ENCODE data around the gene LINS1. TPM values are rescaled to one million over a fixed set of nuclear protein-coding genes. Genes with fewer than 3 reads are reported as not detected.

The LINS1 gene
- total RNA-seq (2021) (16.1 and 17.3 TPM in 2 replicates), Bru-seq, nascent RNA (percentile 81 among the genes with signal in this experiment), BruChase-seq, experiment 1, labeled RNA remaining after a 2-hour chase (percentile 78 among the genes with signal in this experiment), BruChase-seq, experiment 2, labeled RNA remaining after a 6-hour chase (percentile 60 among the genes with signal in this experiment)
- long read RNA-seq, full-length matches to known transcripts = 16 of 45 reads
- long read RNA-seq, partial matches to known transcripts = 0 of 45 reads
- long read RNA-seq, other reads (novel, unspliced or antisense) = 29 of 45 reads

- no peaks in the 10 kb centered on the region for H3K36me3 ChIP-seq (ENCODE audit: insufficient read depth, low read length, poor library complexity, severe bottlenecking)
- peak within 1 kb of the TSS; percentile 75 for H3K27ac ChIP-seq (ENCODE audit: low read depth, low read length, poor library complexity, severe bottlenecking)
- POLR2A ChIA-PET (ENCODE audit: low non-redundant PET) = no interaction called here
- peaks cover 8% of the 10 kb centered on the region for H3K4me1 ChIP-seq (ENCODE audit: insufficient read depth, low read length, poor library complexity, severe bottlenecking)
- DNase-seq (ENCODE audit: low spot score) = peak; percentile 100
- H3K4me3 ChIP-seq (ENCODE audit: low read depth, low read length, poor library complexity, severe bottlenecking) = peak within 1 kb of the TSS; percentile 72
- CTCF ChIA-PET = interaction anchor here (0.6 to 1.0 kb wide), 3 partner anchors 253 to 688 kb away, joined by 3 to 8 read pairs (median 4); partner anchors contain the start of gene ADAMTS17
- intact Hi-C loops (cut with micrococcal nuclease; ENCODE audit: unreplicated experiment) = no loop called here
- no TSS peak for BruUV-seq (replicated peaks)
- no peaks in the 10 kb centered on the region for H3K9me3 ChIP-seq (ENCODE audit: low read depth, low read length, poor library complexity, severe bottlenecking)
- H3K27me3 ChIP-seq (replicated peaks; ENCODE audit: insufficient read depth, low read depth, low read length, poor library complexity) = no peaks in the 10 kb centered on the region
- TF ChIP-seq EZH2 (IDR thresholded peaks at IDR 0.05; ENCODE audit: borderline replicate concordance, low read depth, low read length, poor library complexity, severe bottlenecking) (no peak), CTCF (conservative IDR thresholded peaks at IDR 0.05; ENCODE audit: low read depth, low read length) (no peak)
Observed at GRCh38 chr15:100602064-100602822, at the start of gene LINS1, which contains the start of gene ASB7. TSS of gene LINS1 (minus strand) at chr15:100602184. CDS start at chr15:100580842, 21,342 bp downstream. TSS of gene ASB7 (plus strand) at chr15:100602589. CDS start at chr15:100612217, 9,628 bp downstream.

- Histone ChIP-seq H3K27ac (ENCODE audit: low read depth, low read length, poor library complexity, severe bottlenecking) (no peak overlapping the region), H3K4me1 (ENCODE audit: insufficient read depth, low read length, poor library complexity, severe bottlenecking) (no peaks in the 10 kb centered on the region), H3K36me3 (ENCODE audit: insufficient read depth, low read length, poor library complexity, severe bottlenecking) (no peaks in the 10 kb centered on the region), H3K9me3 (ENCODE audit: low read depth, low read length, poor library complexity, severe bottlenecking) (no peaks in the 10 kb centered on the region), H3K27me3 (replicated peaks; ENCODE audit: insufficient read depth, low read depth, low read length, poor library complexity) (no peaks in the 10 kb centered on the region), H3K4me3 (ENCODE audit: low read depth, low read length, poor library complexity, severe bottlenecking) (no peak overlapping the region)
- TF ChIP-seq CTCF (conservative IDR thresholded peaks at IDR 0.05; ENCODE audit: low read depth, low read length) (no peak), EZH2 (IDR thresholded peaks at IDR 0.05; ENCODE audit: borderline replicate concordance, low read depth, low read length, poor library complexity, severe bottlenecking) (no peak)
- ChIA-PET CTCF (no interaction called here), POLR2A (ENCODE audit: low non-redundant PET) (no interaction called here)
- peak; percentile 40 for DNase-seq (ENCODE audit: low spot score)
- BruUV-seq (replicated peaks) = no TSS peak
- intact Hi-C loops (cut with micrococcal nuclease; ENCODE audit: unreplicated experiment) = no loop called here
Observed at GRCh38 chr15:100651253-100651652, 49.3 kb upstream of the LINS1 start.

- DNase-seq (ENCODE audit: low spot score) = no peak
- POLR2A ChIA-PET (ENCODE audit: low non-redundant PET) = no interaction called here
- no peaks in the 10 kb centered on the region for H3K4me1 ChIP-seq (ENCODE audit: insufficient read depth, low read length, poor library complexity, severe bottlenecking)
- BruUV-seq (replicated peaks) = no TSS peak
- no peak for TF ChIP-seq EZH2 (IDR thresholded peaks at IDR 0.05; ENCODE audit: borderline replicate concordance, low read depth, low read length, poor library complexity, severe bottlenecking)
- TF ChIP-seq CTCF (conservative IDR thresholded peaks at IDR 0.05; ENCODE audit: low read depth, low read length) = no peak
- no peak overlapping the region for H3K27ac ChIP-seq (ENCODE audit: low read depth, low read length, poor library complexity, severe bottlenecking)
- no peaks in the 10 kb centered on the region for H3K9me3 ChIP-seq (ENCODE audit: low read depth, low read length, poor library complexity, severe bottlenecking)
- H3K36me3 ChIP-seq (ENCODE audit: insufficient read depth, low read length, poor library complexity, severe bottlenecking) = no peaks in the 10 kb centered on the region
- intact Hi-C loops (cut with micrococcal nuclease; ENCODE audit: unreplicated experiment) = no loop called here
- CTCF ChIA-PET = no interaction called here
- no peak overlapping the region for H3K4me3 ChIP-seq (ENCODE audit: low read depth, low read length, poor library complexity, severe bottlenecking)
- H3K27me3 ChIP-seq (replicated peaks; ENCODE audit: insufficient read depth, low read depth, low read length, poor library complexity) = no peaks in the 10 kb centered on the region
Observed at GRCh38 chr15:100650685-100651084, 48.7 kb upstream of the LINS1 start.
